Gastroesophageal sphincter (tissue), 3 donors: ENCODE measurements around the gene XPA.

Experiments
- CTCF ChIP-seq, 4 experiments: fragments of 200-600 bp in 2 of 4; fragments of 450-650 bp in 2 of 4; sonication (generic) in 1 of 4; IDR thresholded peaks; one replicate each; pipeline ENCODE4 v1.5.1; 2017 to 2019; ENCODE audit warnings: antibody characterized with exemption in 4 of 4, mild to moderate bottlenecking in 2 of 4, moderate library complexity in 2 of 4
- POLR2AphosphoS5 ChIP-seq: sonication (generic); formaldehyde crosslinking; IDR thresholded peaks from one replicate; pipeline ENCODE4 v1.6.1; 2017; ENCODE audit warnings: antibody characterized with exemption

GRCh38 chr9:97632248-97632984 is 64.7 kb downstream of the XPA start:
- TF ChIP-seq CTCF (IDR thresholded peaks at IDR 0.05) (no peak), POLR2AphosphoS5 (no peak)
